Breast epithelium (tissue), 3 donors: ENCODE results near the gene MINDY4B.

Experiments used
- POLR2AphosphoS5 ChIP-seq, 3 donors: sonication (generic); formaldehyde crosslinking; IDR thresholded peaks; one replicate each; pipeline ENCODE4 v1.6.1; 2017; ENCODE audit warnings: antibody characterized with exemption in 3 of 3
- TF ChIP-seq, protein P1 (sequence below), 3 donors: fragments of 450-650 bp; IDR thresholded peaks; one replicate each; pipeline ENCODE4 v1.5.1; 2016 to 2017; ENCODE audit warnings: antibody characterized with exemption in 3 of 3, mild to moderate bottlenecking in 3 of 3, moderate library complexity in 3 of 3

DNA sequence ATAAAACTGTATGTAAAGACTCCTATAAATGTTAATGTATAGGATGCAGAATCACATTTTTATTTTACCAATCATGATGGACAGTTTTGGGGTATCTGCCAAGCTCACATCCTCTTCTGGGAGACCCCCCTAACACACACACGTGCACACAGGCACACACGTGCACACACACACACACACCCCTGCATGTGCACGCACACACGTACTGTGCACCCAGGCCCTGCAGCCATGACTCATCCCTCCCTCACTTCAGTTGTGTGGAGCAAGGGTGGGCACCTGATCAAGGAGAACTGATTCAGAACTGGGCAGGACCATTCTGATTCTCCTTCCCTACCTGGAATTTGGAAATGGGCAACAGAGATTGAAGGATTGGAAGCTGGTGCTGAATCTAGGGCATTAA lies 16.0 kb upstream of the MINDY4B start:
- TF ChIP-seq, protein P1, sequence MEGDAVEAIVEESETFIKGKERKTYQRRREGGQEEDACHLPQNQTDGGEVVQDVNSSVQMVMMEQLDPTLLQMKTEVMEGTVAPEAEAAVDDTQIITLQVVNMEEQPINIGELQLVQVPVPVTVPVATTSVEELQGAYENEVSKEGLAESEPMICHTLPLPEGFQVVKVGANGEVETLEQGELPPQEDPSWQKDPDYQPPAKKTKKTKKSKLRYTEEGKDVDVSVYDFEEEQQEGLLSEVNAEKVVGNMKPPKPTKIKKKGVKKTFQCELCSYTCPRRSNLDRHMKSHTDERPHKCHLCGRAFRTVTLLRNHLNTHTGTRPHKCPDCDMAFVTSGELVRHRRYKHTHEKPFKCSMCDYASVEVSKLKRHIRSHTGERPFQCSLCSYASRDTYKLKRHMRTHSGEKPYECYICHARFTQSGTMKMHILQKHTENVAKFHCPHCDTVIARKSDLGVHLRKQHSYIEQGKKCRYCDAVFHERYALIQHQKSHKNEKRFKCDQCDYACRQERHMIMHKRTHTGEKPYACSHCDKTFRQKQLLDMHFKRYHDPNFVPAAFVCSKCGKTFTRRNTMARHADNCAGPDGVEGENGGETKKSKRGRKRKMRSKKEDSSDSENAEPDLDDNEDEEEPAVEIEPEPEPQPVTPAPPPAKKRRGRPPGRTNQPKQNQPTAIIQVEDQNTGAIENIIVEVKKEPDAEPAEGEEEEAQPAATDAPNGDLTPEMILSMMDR (IDR thresholded peaks at IDR 0.05), result no peak
- no peak for TF ChIP-seq POLR2AphosphoS5 (IDR thresholded peaks at IDR 0.05)
